Fibroblast of lung (primary cell): Measurements from ENCODE around the gene NET1.

Experiments
- CTCF ChIP-seq, 2 donors: IDR thresholded peaks in 1 of 2; conservative IDR thresholded peaks in 1 of 2; 1 replicate in 1 of 2; 2 replicates in 1 of 2; pipeline ENCODE4 v1.5.1; 2011 to 2012; ENCODE audit warnings: low read length in 2 of 2, control low read depth in 1 of 2, inconsistent platforms in 1 of 2, low read depth in 1 of 2, mild to moderate bottlenecking in 1 of 2
- EZH2 ChIP-seq: IDR thresholded peaks from 2 replicates; pipeline ENCODE4 v1.5.1; 2012; ENCODE audit warnings: low read length, control low read depth, mild to moderate bottlenecking; ENCODE audit errors: missing control alignments

GRCh38 chr10:5496261-5497250 is 84.2 kb downstream of the NET1 start:
- no peak for TF ChIP-seq CTCF (conservative IDR thresholded peaks at IDR 0.05 in 1 of 2, IDR thresholded peaks at IDR 0.05 in 1 of 2; ENCODE audit: low read depth in 1 of 2, low read length in 2 of 2)
- no peak for TF ChIP-seq EZH2
